HG02678 (cell line): Measurements from ENCODE around the gene HACD1.
"Not testable (repeated sequence)": the region's sequence is repeated elsewhere in the genome, so short reads cannot be mapped to it uniquely, and the experiment has no call there.

Source experiments
- ATAC-seq: cut with Tn5 transposase; IDR thresholded peaks from one replicate; pipeline ENCODE4 v1.9.1; 2021; ENCODE audit warnings: mild to moderate bottlenecking, moderate library complexity; ENCODE audit not compliant: unreplicated experiment

HACD1 gene

DNA sequence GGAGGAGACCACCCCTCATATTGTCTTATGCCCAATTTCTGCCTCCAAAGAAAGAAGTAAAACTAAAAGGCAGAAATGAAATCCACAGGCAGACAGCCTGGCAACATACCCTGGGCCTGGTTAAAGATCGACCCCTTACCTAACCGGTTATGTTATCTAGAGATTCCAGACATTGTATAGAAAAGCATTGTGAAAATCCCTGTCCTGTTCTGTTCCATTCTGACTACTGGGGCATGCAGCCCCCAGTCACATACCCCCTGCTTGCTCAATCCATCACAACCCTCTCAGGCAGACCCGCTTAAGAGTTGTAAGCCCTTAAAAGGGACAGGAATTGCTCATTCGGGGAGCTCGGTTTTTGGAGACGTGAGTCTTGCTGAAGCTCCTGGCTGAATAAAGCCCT, 29.9 kb downstream of the HACD1 start:
- not testable (repeated sequence) for ATAC-seq

GRCh38 chr10:17586821-17587234, 30.3 kb downstream of the HACD1 start:
- peak; percentile 70 for ATAC-seq

- peak; percentile 74 for ATAC-seq
Observed at GRCh38 chr10:17585016-17585415, 32.2 kb downstream of the HACD1 start.

DNA sequence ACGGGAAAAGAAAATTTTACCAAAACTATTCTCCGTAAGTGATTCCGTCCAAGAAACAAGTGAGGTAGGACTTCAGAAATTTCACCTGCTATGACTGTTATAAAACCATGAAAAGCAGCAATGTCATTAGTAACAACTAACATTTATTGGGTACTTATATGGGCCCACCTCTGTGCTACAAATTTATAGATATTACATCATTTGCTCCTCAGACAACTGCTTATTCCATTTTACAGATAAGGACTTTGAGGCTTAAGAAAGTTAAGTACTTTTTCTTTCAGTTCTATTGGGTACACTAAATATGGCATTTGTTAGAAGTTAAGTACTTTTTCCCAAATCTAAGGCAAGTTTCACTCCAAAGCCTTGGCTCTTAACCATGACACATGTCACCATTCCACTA, 36.3 kb downstream of the HACD1 start:
- no peak for ATAC-seq

DNA sequence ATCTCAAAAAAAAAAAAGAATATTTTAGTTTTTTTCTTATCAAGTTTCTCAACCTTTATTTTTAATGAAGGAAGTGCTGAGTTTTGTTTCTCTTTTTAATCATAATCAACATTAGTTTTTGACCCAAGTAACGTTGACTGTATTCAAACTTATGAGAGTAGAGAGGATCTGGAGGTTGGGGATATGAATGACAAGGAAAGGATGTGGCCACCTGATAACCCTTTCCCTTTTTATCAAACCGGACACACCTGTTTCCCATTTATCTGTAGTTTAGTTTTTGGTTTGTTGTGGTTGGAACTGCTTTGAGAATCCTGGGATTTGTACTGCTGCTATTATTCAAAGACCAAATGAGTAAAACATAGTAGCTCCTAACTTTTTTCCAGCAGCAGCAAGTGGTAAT, 38.6 kb downstream of the HACD1 start:
- no peak for ATAC-seq

GRCh38 chr10:17576768-17577167, 40.4 kb downstream of the HACD1 start:
- no peak for ATAC-seq

- ATAC-seq: no peak
Observed at GRCh38 chr10:17564911-17565310, 52.3 kb downstream of the HACD1 start.

GRCh38 chr10:17563452-17563851, 53.7 kb downstream of the HACD1 start:
- ATAC-seq: no peak

DNA sequence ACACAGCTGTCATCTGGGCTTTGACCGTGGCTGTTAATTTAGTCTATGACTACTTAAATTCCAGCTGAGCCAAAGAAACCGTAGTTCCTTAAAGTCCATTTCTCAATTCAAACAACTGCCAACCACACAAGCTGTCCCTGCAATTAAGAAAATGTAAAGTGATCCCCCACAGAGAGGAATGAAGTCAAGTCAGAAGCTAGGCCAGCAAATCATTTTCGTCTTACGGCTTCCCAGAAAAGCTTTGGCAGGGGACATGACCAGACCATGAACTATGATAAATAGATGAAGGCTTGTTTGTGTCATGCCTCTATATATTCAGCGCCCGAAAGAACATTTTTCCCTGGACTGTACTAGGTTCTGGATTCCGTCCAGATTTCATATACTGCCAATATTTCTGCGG, 54.6 kb downstream of the HACD1 start:
- no peak for ATAC-seq

DNA sequence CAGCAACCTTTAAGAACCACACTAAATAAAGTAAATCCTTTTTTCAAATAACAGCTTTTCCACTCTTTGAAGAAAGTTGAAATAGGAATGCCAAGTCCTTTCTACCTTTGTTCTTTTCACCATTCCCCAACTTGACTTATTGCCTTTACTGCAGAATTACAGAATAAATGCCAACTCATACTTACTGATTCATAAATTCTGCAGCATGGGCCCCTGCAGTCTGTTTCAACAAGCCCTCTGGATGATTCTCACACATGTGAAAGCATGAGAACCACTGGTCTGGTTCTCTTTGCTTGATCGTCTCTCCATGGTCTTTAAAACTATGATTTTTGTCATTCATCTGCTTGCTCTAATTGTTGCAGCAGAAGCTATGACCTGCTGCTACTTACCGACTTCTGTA, 56.1 kb downstream of the HACD1 start:
- no peak for ATAC-seq

DNA sequence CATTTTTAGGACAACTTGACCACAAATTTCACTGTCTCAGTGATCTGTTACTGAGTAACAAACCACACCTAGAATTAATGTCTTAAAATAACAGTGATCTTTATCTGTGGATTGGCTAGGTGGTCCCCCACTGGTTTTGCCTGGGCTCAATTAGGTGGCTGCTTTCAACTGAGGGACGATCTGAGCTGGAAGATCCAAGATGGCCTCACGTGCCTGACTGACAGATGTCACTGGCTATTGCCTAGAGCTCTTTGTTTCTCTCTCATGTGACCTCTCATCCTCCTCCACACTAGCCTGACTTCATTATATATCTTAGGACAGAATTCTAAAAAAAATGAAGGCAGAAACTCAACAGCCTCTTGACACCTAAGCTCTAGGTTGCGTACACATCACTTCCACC, 59.7 kb downstream of the HACD1 start:
- no peak for ATAC-seq

DNA sequence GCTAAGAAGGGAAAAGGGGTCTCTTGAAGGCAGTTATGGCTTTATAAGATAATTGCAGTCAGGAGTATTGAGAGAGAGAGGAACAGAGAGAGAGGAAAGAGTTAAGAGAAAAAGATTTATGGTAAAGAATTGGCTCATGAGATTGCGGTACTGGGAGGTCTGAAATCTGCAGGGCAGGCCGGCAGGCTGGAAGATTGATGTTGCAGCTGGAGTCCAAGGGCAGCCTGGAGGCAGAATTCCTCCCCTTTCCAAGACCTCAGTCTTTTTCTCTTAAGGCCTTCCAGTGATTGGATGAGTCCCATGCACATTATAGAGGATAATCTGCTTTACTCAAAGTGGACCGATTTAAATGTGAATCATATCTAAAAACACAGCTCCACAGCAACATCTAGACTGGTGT, 68.4 kb downstream of the HACD1 start:
- ATAC-seq: no peak

GRCh38 chr10:17548162-17548561, 69.0 kb downstream of the HACD1 start:
- ATAC-seq: no peak

- no peak for ATAC-seq
Observed at GRCh38 chr10:17547060-17547459, 70.1 kb downstream of the HACD1 start.

DNA sequence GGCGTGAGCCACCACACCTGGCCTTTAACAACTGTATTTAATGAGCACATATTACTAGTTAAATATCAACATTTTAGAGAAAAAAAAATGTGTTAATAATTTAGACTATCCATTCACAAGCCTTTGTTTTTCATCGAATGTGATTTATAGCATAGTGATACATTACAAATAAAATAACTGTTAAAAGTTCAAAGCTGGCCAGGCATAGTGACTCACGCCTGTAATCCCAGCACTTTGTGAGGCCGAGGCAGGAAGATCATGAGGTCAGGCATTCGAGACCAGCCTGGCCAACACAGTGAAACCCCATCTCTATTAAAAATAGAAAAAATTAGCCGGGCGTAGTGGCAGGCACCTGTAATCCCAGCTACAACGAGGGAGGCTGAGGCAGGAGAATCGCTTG, 72.7 kb downstream of the HACD1 start:
- ATAC-seq: no peak
